Measurements from ENCODE around the gene XRCC1.

Gene XRCC1

DNA sequence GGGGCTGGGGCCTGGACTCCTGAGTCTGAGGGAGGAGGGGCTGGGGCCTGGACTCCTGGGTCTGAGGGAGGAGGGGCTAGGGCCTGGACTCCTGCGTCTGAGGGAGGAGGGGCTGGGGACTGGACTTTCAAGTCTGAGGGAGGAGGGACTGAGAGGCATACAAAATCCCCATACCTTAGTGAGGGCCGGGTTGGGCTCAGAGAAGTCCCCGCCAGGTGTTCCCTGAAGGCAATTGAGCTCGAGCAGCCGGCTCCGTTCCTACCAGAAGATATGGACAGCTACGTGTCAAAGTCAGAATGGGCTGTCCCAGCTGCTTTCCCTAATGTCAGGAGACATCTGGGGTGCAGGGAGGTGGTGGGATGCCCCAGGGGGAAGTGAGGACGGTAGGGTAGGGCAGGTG lies 80.2 kb downstream of the XRCC1 start:
- no peak overlapping the region for H3K9ac ChIP-seq (ENCODE audit: low read length)
- no peak overlapping the region for H3K4me3 ChIP-seq (ENCODE audit: low read depth, low read length)
- no peaks in the 10 kb centered on the region for H3K27me3 ChIP-seq (ENCODE audit: control insufficient read depth, insufficient read depth, low read length)
- no peaks in the 10 kb centered on the region for H3K9me3 ChIP-seq (ENCODE audit: control insufficient read depth, insufficient read depth, low read depth, low read length)
- no peaks in the 10 kb centered on the region for H3K4me1 ChIP-seq (ENCODE audit: control insufficient read depth, insufficient read depth, low read length)
- no peak overlapping the region for H3K27ac ChIP-seq (ENCODE audit: low read depth, low read length)
- H3K36me3 ChIP-seq (ENCODE audit: control insufficient read depth, insufficient read depth, low read length), result peaks cover 17% of the 10 kb centered on the region

Data from HUES6 (cell line).